Keratinocyte (primary cell): ENCODE results near the gene SCARF2. TPM values are rescaled to one million over a fixed set of nuclear protein-coding genes. Genes with fewer than 3 reads are reported as not detected.
"Not testable (repeated sequence)": the region's sequence is repeated elsewhere in the genome, so short reads cannot be mapped to it uniquely, and the experiment has no call there.

Source experiments
- DNase-seq: peaks from one replicate; pipeline ENCODE4 v3.0.0-alpha.2; 2011; ENCODE audit warnings: low read depth, missing footprints, low spot score
- FAIRE-seq: peaks from 2 replicates; lab custom pipeline; 2011; peaks lifted over from hg19 to GRCh38; lab: Jason Lieb, UNC
- H2AFZ ChIP-seq: 2 replicates; pipeline ENCODE4 v1.6.0; 2012; ENCODE audit warnings: low read length, control low read depth, inconsistent platforms; ENCODE audit not compliant: control insufficient read depth
- H3K27ac ChIP-seq: 2 replicates; pipeline ENCODE4 v1.5.1; 2011; ENCODE audit warnings: low read length; ENCODE audit not compliant: control insufficient read depth, insufficient read depth
- H3K27me3 ChIP-seq: 3 replicates; pipeline ENCODE4 v1.6.0; 2011; ENCODE audit warnings: low read length; ENCODE audit not compliant: control insufficient read depth, insufficient read depth; ENCODE audit errors: extremely low read depth
- H3K36me3 ChIP-seq, 2 experiments: 2 replicates in 1 of 2; 3 replicates in 1 of 2; pipeline ENCODE4 v1.5.1; 2011; ENCODE audit warnings: low read length in 2 of 2, mild to moderate bottlenecking in 1 of 2; ENCODE audit not compliant: control insufficient read depth in 2 of 2, insufficient read depth in 2 of 2; ENCODE audit errors: extremely low read depth in 1 of 2
- H3K4me1 ChIP-seq: 3 replicates; pipeline ENCODE4 v1.5.1; 2011; ENCODE audit warnings: low read length; ENCODE audit not compliant: control insufficient read depth, insufficient read depth; ENCODE audit errors: extremely low read depth
- H3K4me2 ChIP-seq: 3 replicates; pipeline ENCODE4 v1.6.0; 2011; ENCODE audit warnings: low read depth, low read length; ENCODE audit not compliant: control insufficient read depth, insufficient read depth; ENCODE audit errors: extremely low read depth
- H3K4me3 ChIP-seq, 3 experiments: fragments of 200-600 bp in 1 of 3; sonication (generic) in 1 of 3; 2 replicates in 2 of 3; 3 replicates in 1 of 3; pipeline ENCODE4 v1.5.1; 2011 to 2016; ENCODE audit warnings: low read length in 3 of 3, mild to moderate bottlenecking in 3 of 3, control low read depth in 2 of 3, inconsistent platforms in 1 of 3, low read depth in 1 of 3, mixed read lengths in 1 of 3, mixed run types in 1 of 3, moderate library complexity in 1 of 3; ENCODE audit not compliant: control insufficient read depth in 2 of 3, insufficient read depth in 2 of 3; ENCODE audit errors: extremely low read depth in 1 of 3
- H3K79me2 ChIP-seq: 2 replicates; pipeline ENCODE4 v1.6.0; 2012; ENCODE audit warnings: low read length; ENCODE audit not compliant: control insufficient read depth, insufficient read depth
- H3K9ac ChIP-seq: 3 replicates; pipeline ENCODE4 v1.6.0; 2011; ENCODE audit warnings: low read length; ENCODE audit not compliant: control insufficient read depth, insufficient read depth; ENCODE audit errors: extremely low read depth
- H3K9me1 ChIP-seq: 3 replicates; pipeline ENCODE4 v1.6.0; 2011; ENCODE audit warnings: low read length; ENCODE audit not compliant: control insufficient read depth, insufficient read depth; ENCODE audit errors: extremely low read depth
- H3K9me3 ChIP-seq: 2 replicates; pipeline ENCODE4 v1.5.1; 2012; ENCODE audit warnings: low read depth, low read length; ENCODE audit not compliant: control insufficient read depth
- H4K20me1 ChIP-seq: 3 replicates; pipeline ENCODE4 v1.6.0; 2011; ENCODE audit warnings: low read length; ENCODE audit not compliant: control insufficient read depth, insufficient read depth; ENCODE audit errors: extremely low read depth
- CTCF ChIP-seq, 3 experiments: IDR thresholded peaks in 1 of 3; conservative IDR thresholded peaks in 1 of 3; optimal IDR thresholded peaks in 1 of 3; 2 replicates in 2 of 3; 3 replicates in 1 of 3; pipeline versions ENCODE3 to v1.5.1; 2011; ENCODE audit warnings: low read length in 3 of 3, mild to moderate bottlenecking in 3 of 3, moderate library complexity in 2 of 3, control low read depth in 1 of 3, inconsistent platforms in 1 of 3; ENCODE audit not compliant: insufficient read depth in 2 of 3; ENCODE audit errors: extremely low read depth in 1 of 3
- EZH2 ChIP-seq: IDR thresholded peaks from one replicate; pipeline ENCODE4 v1.6.1; 2012; ENCODE audit warnings: inconsistent platforms, mild to moderate bottlenecking, low read length, moderate library complexity
- dilution Hi-C: fragments of 300-500 bp; cut with MboI; formaldehyde crosslinking; loops from one replicate; pipeline ENCODE4 v1.7.0; 2020; ENCODE audit warnings: low sequenced_read_pairs; ENCODE audit not compliant: extremely low pct_ligation_motif_present
- polyA plus RNA-seq, 5 experiments: library from polyadenylated mRNA; depleted of rRNA in 3 of 5; stranded (reverse) in 3 of 5; stranded (forward) in 1 of 5; unstranded in 1 of 5; fragments of >200 nt; gene quantifications; 1 replicate in 1 of 5; 2 replicates in 3 of 5; 3 replicates in 1 of 5; pipeline versions ENCODE4 v1.2.1 to v1.2.3, GENCODE V29; 2011 to 2012; ENCODE audit warnings: missing spikeins in 2 of 5, low read depth in 1 of 5, low replicate concordance in 1 of 5

Gene SCARF2
- polyA plus RNA-seq, 1 donor (not counting 4 experiments of a cell fraction or from before 2014, with no cell fraction given): 0.05 TPM

- Histone ChIP-seq H3K9ac (no peak overlapping the region), H3K36me3 (no peaks in the 10 kb centered on the region), H3K9me1 (no peaks in the 10 kb centered on the region), H3K4me1 (peaks cover 2% of the 10 kb centered on the region), H3K79me2 (no peaks in the 10 kb centered on the region), H3K27me3 (peaks cover 5% of the 10 kb centered on the region), H3K4me2 (no peak overlapping the region), H4K20me1 (no peaks in the 10 kb centered on the region), H3K4me3 (no peak overlapping the region), H3K27ac (no peak overlapping the region), H2AFZ (no peak overlapping the region), H3K9me3 (no peaks in the 10 kb centered on the region)
- TF ChIP-seq EZH2 (no peak), CTCF (optimal IDR thresholded peaks at IDR 0.05 in 1 of 3, IDR thresholded peaks at IDR 0.05 in 1 of 3, conservative IDR thresholded peaks at IDR 0.05 in 1 of 3; ENCODE audit: extremely low read depth in 1 of 3, insufficient read depth in 2 of 3, low read length in 3 of 3) (no peak)
- no peak for FAIRE-seq
- DNase-seq: no peak
- dilution Hi-C loops: no loop called here
These were observed 54.1 kb downstream of the SCARF2 start for GRCh38 chr22:20383538-20383937.

- dilution Hi-C loops: no loop called here
- DNase-seq (no peak), FAIRE-seq (peak; percentile 88)
- no peaks in the 10 kb centered on the region for H3K9me1 ChIP-seq
- no peaks in the 10 kb centered on the region for H4K20me1 ChIP-seq
- H3K4me2 ChIP-seq: peak overlapping the region; percentile 2
- no peaks in the 10 kb centered on the region for H3K36me3 ChIP-seq
- H3K4me1 ChIP-seq: peaks cover 2% of the 10 kb centered on the region
- H3K27ac ChIP-seq: no peak overlapping the region
- no peak overlapping the region for H3K4me3 ChIP-seq
- H3K9ac ChIP-seq: no peak overlapping the region
- H3K79me2 ChIP-seq: no peaks in the 10 kb centered on the region
- TF ChIP-seq CTCF (optimal IDR thresholded peaks at IDR 0.05 in 1 of 3, IDR thresholded peaks at IDR 0.05 in 1 of 3, conservative IDR thresholded peaks at IDR 0.05 in 1 of 3; ENCODE audit: extremely low read depth in 1 of 3, insufficient read depth in 2 of 3, low read length in 3 of 3): no peak
- no peak for TF ChIP-seq EZH2
- no peak overlapping the region for H2AFZ ChIP-seq
- H3K9me3 ChIP-seq: no peaks in the 10 kb centered on the region
- H3K27me3 ChIP-seq: peaks cover 5% of the 10 kb centered on the region
These were observed 57.1 kb downstream of the SCARF2 start for GRCh38 chr22:20380486-20380885.

GRCh38 chr22:20378684-20379083 lies 58.9 kb downstream of the SCARF2 start:
- dilution Hi-C loops, H3K79me2 ChIP-seq, DNase-seq: not testable (repeated sequence)

More at GRCh38 chr22:20378684-20379083, 58.9 kb downstream of the SCARF2 start:
- not testable (repeated sequence) for H3K9ac ChIP-seq, FAIRE-seq, H2AFZ ChIP-seq, H3K4me2 ChIP-seq, H3K9me3 ChIP-seq, H3K36me3 ChIP-seq, H3K9me1 ChIP-seq, H3K27me3 ChIP-seq, H4K20me1 ChIP-seq, H3K4me1 ChIP-seq, H3K4me3 ChIP-seq, H3K27ac ChIP-seq
